Naive B cell (primary cell): ENCODE data around the gene DSC3. TPM values are rescaled to one million over a fixed set of nuclear protein-coding genes. Genes with fewer than 3 reads are reported as not detected.
"Not testable (repeated sequence)": the region's sequence is repeated elsewhere in the genome, so short reads cannot be mapped to it uniquely, and the experiment has no call there.

Source experiments
- ATAC-seq, 2 donors: fragments of 150-1000 bp; cut with Tn5 transposase; 2 replicates each; pipeline ENCODE4 v1.10.0; 2021; ENCODE audit warnings: low read depth in 2 of 2, mild to moderate bottlenecking in 2 of 2, moderate library complexity in 2 of 2
- DNase-seq: peaks from one replicate; pipeline ENCODE4 v3.0.0; 2022
- H3K27ac Mint-ChIP-seq, 6 donors: one replicate each; pipeline ENCODE4 v1.8.0; 2020 to 2022; ENCODE audit warnings: mild to moderate bottlenecking in 6 of 6, mixed read lengths in 6 of 6, moderate library complexity in 5 of 6, inconsistent platforms in 2 of 6
- H3K27me3 Mint-ChIP-seq, 3 donors: one replicate each; pipeline ENCODE4 v1.8.0; 2021 to 2022; ENCODE audit warnings: mixed read lengths in 3 of 3, mild to moderate bottlenecking in 1 of 3
- H3K36me3 Mint-ChIP-seq, 2 donors: one replicate each; pipeline ENCODE4 v1.8.0; 2020 to 2022; ENCODE audit warnings: mixed read lengths in 2 of 2, inconsistent platforms in 1 of 2, mild to moderate bottlenecking in 1 of 2
- H3K4me1 Mint-ChIP-seq, 3 donors: one replicate each; pipeline ENCODE4 v1.8.0; 2020 to 2022; ENCODE audit warnings: mixed read lengths in 3 of 3, inconsistent platforms in 1 of 3, mild to moderate bottlenecking in 1 of 3, moderate library complexity in 1 of 3
- H3K4me3 Mint-ChIP-seq, 8 donors: one replicate each; pipeline ENCODE4 v1.8.0; 2020 to 2022; ENCODE audit warnings: mild to moderate bottlenecking in 8 of 8, mixed read lengths in 8 of 8, moderate library complexity in 8 of 8, inconsistent platforms in 2 of 8
- H3K9me3 Mint-ChIP-seq, 7 donors: one replicate each; pipeline ENCODE4 v1.8.0; 2020 to 2022; ENCODE audit warnings: mixed read lengths in 7 of 7, mild to moderate bottlenecking in 5 of 7, inconsistent platforms in 2 of 7, moderate library complexity in 1 of 7
- polyA plus RNA-seq, 6 donors: library from polyadenylated mRNA; unstranded; fragments of 300-500 nt; fragmentation: Illumina TruSeq; gene quantifications; one replicate each; pipeline ENCODE4 v1.2.3, GENCODE V29; 2021; ENCODE audit warnings: low read depth in 6 of 6

The DSC3 gene
- polyA plus RNA-seq, 6 donors from 2014 or later = not detected

- ATAC-seq (no peak), DNase-seq (no peak)
- peaks cover 0 to 5% (median 4%) of the 10 kb centered on the region in 7 donors for H3K9me3 Mint-ChIP-seq
- no peak overlapping the region for H3K27ac Mint-ChIP-seq
- no peaks in the 10 kb centered on the region for H3K27me3 Mint-ChIP-seq
- no peak overlapping the region for H3K4me3 Mint-ChIP-seq
- no peaks in the 10 kb centered on the region for H3K4me1 Mint-ChIP-seq
- no peaks in the 10 kb centered on the region for H3K36me3 Mint-ChIP-seq
Measured at GRCh38 chr18:30982285-30982992, 60.1 kb downstream of the DSC3 start.

DNA sequence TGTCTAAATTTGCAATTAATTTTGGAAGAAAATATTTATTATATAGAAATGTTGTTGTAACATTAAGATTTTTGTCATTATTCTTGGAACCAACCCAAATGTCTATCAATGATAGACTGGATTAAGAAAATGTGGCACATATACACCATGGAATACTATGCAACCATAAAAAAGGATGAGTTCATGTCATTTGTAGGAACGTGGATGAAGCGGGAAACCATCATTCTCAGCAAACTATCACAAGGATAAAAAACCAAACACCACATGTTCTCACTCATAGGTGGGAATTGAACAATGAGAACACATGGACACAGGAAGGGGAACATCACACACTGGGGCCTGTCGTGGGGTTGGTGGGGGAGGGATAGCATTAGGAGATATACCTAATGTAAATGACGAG is 64.5 kb downstream of the DSC3 start:
- ATAC-seq, H3K27ac Mint-ChIP-seq, H3K36me3 Mint-ChIP-seq, H3K4me3 Mint-ChIP-seq, H3K9me3 Mint-ChIP-seq, DNase-seq, H3K27me3 Mint-ChIP-seq, H3K4me1 Mint-ChIP-seq: not testable (repeated sequence)

GRCh38 chr18:30971338-30971956 is 71.1 kb downstream of the DSC3 start:
- no peak for DNase-seq

GRCh38 chr18:30970196-30970816 is 72.2 kb downstream of the DSC3 start:
- H3K36me3 Mint-ChIP-seq = no peaks in the 10 kb centered on the region
- H3K4me3 Mint-ChIP-seq = no peak overlapping the region
- no peak overlapping the region for H3K27ac Mint-ChIP-seq
- no peaks in the 10 kb centered on the region for H3K9me3 Mint-ChIP-seq
- no peaks in the 10 kb centered on the region for H3K27me3 Mint-ChIP-seq
- no peak for ATAC-seq
- no peaks in the 10 kb centered on the region for H3K4me1 Mint-ChIP-seq
- DNase-seq = no peak

More at GRCh38 chr18:30971338-30971956, 71.1 kb downstream of the DSC3 start:
- no peak for ATAC-seq
- H3K27ac Mint-ChIP-seq = no peak overlapping the region
- H3K36me3 Mint-ChIP-seq = no peaks in the 10 kb centered on the region
- no peaks in the 10 kb centered on the region for H3K4me1 Mint-ChIP-seq
- no peak overlapping the region for H3K4me3 Mint-ChIP-seq
- no peaks in the 10 kb centered on the region for H3K9me3 Mint-ChIP-seq
- H3K27me3 Mint-ChIP-seq = no peaks in the 10 kb centered on the region

GRCh38 chr18:30969670-30970170 is 72.8 kb downstream of the DSC3 start:
- Mint-ChIP-seq H3K27ac (no peak overlapping the region), H3K36me3 (no peaks in the 10 kb centered on the region), H3K4me1 (no peaks in the 10 kb centered on the region), H3K4me3 (no peak overlapping the region), H3K27me3 (no peaks in the 10 kb centered on the region), H3K9me3 (no peaks in the 10 kb centered on the region)
- ATAC-seq (no peak), DNase-seq (no peak)

DNA sequence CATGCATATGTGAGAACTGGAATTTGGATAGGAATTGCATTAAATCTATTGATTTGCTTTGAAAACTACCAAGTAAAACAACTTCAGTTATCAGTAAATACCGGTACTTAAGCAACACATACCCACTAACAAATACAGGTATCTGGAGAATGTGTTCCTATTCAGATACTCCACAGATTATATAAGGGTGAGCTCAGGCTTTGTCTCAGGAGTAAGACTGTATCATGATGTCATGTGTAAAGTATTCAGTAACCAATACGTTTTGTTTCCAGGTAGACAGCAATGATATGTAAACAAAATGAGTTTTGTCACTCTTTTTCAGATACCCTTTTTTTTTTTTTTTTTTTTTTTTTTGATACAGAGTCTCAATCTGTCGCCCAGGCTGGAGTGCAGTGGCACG is 74.8 kb downstream of the DSC3 start:
- no peaks in the 10 kb centered on the region for H3K9me3 Mint-ChIP-seq
- peak overlapping the region in 1 of 6 donors; percentile 40 for H3K27ac Mint-ChIP-seq
- ATAC-seq (no peak), DNase-seq (no peak)
- no peaks in the 10 kb centered on the region for H3K4me1 Mint-ChIP-seq
- H3K4me3 Mint-ChIP-seq = no peak overlapping the region
- no peaks in the 10 kb centered on the region for H3K36me3 Mint-ChIP-seq
- no peaks in the 10 kb centered on the region for H3K27me3 Mint-ChIP-seq

DNA sequence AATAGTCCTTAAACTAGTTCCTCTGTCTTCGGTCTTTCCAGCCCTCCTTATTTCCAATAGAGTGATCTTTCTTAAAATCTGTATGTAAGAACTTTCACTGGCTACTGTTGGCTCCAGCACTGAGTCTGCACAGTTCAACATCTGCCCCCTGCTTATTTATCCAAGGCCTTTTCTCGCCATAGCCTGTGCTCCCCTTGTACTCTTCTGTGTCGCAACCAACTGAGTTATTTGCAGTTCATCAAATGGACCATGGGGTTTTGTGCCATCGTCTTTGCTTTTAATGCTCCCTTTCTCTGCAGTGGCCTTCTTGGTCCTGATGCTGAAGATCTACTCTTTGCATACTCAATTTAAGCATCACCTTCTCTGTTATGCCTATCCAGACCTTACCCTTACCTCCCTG is 77.3 kb downstream of the DSC3 start:
- H3K27me3 Mint-ChIP-seq = no peaks in the 10 kb centered on the region
- no peaks in the 10 kb centered on the region for H3K9me3 Mint-ChIP-seq
- H3K4me1 Mint-ChIP-seq = no peaks in the 10 kb centered on the region
- H3K36me3 Mint-ChIP-seq = no peaks in the 10 kb centered on the region
- H3K27ac Mint-ChIP-seq = no peak overlapping the region
- no peak overlapping the region for H3K4me3 Mint-ChIP-seq
- no peak for DNase-seq
- no peak for ATAC-seq

- H3K27ac Mint-ChIP-seq = no peak overlapping the region
- no peak for DNase-seq
- H3K27me3 Mint-ChIP-seq = peaks cover 0 to 6% (median 0%) of the 10 kb centered on the region in 3 donors
- no peaks in the 10 kb centered on the region for H3K9me3 Mint-ChIP-seq
- no peaks in the 10 kb centered on the region for H3K36me3 Mint-ChIP-seq
- H3K4me3 Mint-ChIP-seq = no peak overlapping the region
- H3K4me1 Mint-ChIP-seq = no peaks in the 10 kb centered on the region
- no peak for ATAC-seq
Measured at GRCh38 chr18:30960661-30961060, 81.9 kb downstream of the DSC3 start.

DNA sequence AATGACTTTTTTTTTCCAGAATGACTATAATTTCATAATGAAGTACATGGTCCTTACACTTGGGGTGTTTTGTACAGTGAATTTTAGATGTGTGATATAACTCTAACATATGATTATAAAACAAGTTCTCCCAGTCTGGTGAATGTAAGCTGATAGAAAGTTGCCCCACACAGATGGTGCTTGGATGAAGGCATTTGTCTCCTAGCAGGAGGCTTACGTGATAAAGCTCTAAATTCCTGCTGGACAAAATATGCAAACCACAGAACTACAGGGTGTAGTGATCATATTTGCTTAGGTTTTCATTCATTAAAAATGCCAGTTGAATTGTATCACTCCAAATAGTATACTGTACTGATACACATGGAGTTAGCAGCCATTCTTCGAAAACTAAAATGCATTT is 85.5 kb downstream of the DSC3 start:
- no peaks in the 10 kb centered on the region for H3K4me1 Mint-ChIP-seq
- peaks cover 0 to 6% (median 0%) of the 10 kb centered on the region in 3 donors for H3K27me3 Mint-ChIP-seq
- H3K9me3 Mint-ChIP-seq = no peaks in the 10 kb centered on the region
- no peak overlapping the region for H3K27ac Mint-ChIP-seq
- no peak overlapping the region for H3K4me3 Mint-ChIP-seq
- no peaks in the 10 kb centered on the region for H3K36me3 Mint-ChIP-seq
- DNase-seq = no peak
- no peak for ATAC-seq

GRCh38 chr18:30954262-30954661 is 88.3 kb downstream of the DSC3 start:
- no peak overlapping the region for H3K4me3 Mint-ChIP-seq
- H3K4me1 Mint-ChIP-seq = no peaks in the 10 kb centered on the region
- DNase-seq (no peak), ATAC-seq (no peak)
- H3K9me3 Mint-ChIP-seq = no peaks in the 10 kb centered on the region
- H3K27me3 Mint-ChIP-seq = peaks cover 0 to 6% (median 0%) of the 10 kb centered on the region in 3 donors
- no peaks in the 10 kb centered on the region for H3K36me3 Mint-ChIP-seq
- no peak overlapping the region for H3K27ac Mint-ChIP-seq

DNA sequence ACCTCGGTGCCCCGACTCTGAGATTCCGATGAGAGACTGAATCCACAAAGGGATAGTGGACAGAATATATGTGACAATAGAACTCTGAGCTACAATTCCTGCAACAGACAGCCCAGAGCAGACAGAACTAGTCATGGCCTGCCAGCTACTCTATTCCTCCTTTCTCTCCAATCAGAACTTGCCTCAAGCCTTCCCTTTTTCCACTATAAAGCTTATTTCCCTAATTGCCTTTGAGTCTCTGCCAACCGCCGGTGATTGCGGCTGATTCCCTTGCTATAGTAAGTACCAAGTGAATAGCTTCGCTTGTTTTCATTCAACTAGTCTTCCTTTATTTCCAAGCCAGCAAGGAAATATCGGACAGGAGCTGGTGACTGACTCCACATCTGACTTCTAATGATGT is 96.8 kb downstream of the DSC3 start:
- Mint-ChIP-seq H3K36me3 (peaks cover 0 to 8% of the 10 kb centered on the region in 2 donors), H3K4me3 (no peak overlapping the region), H3K27ac (peak overlapping the region in 1 of 6 donors; percentile 17), H3K4me1 (no peaks in the 10 kb centered on the region), H3K27me3 (no peaks in the 10 kb centered on the region), H3K9me3 (peaks cover 4 to 12% (median 9%) of the 10 kb centered on the region in 7 donors)
- ATAC-seq = no peak
- no peak for DNase-seq

DNA sequence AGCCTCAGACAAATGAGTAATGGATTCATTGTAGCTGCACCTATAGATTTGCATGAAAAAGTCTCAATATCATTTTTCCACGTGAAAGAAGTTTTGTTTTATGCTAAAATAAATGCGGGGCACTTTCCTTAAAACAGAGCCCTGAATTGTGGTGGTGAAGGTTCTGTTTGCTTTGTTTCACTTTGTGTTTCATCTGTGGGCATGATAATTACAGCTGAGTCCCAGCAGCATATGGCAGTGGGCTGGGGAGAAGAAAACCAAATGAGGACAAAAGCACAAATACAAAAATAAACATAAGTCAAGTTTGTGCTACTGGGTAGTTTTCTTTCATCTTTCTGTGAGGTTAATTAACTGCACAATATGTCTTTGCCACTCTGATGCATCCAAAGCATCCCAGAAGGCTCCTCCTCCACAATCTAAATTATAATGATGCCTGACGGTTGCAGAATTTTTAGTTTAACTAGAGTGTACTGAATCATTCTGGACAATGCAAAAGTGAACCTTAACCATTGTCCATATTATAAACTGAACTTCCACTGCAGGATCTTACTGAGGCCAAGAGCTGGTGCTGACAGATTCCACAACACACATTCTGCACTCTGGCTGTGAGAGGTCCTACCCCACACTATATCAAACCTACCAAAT is 97.6 kb downstream of the DSC3 start:
- Mint-ChIP-seq H3K27ac (no peak overlapping the region), H3K4me1 (no peaks in the 10 kb centered on the region), H3K27me3 (no peaks in the 10 kb centered on the region), H3K9me3 (peaks cover 4 to 20% (median 11%) of the 10 kb centered on the region in 7 donors), H3K36me3 (peaks cover 0 to 8% of the 10 kb centered on the region in 2 donors), H3K4me3 (no peak overlapping the region)
- no peak for DNase-seq
- ATAC-seq = no peak

DNA sequence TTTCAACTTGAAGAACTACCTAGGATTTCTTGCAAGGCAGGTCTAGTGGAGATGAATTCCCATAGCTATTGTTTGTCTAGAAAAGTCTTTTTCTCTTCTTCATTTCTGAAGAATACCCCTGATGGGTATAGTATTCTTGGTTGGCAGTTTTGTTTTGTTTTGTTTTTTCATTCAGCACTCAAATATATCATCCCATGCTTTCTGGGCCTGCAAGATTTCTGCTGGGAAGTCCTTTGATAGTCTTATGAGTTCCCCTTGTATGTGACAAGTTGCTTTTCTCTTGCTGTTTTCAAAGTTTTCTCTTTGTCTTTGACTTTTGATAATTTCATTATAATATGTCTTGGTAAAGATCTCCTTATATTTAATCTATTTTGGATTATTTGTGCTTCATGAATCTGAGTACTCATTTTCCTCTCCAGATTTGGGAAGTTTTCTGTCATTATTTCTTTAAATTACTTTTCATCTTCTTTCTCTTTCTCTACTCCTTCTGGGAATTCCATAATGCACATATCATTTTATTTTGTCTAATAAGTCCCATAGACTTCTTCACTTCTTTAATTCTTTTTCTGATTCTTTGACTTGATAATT is 101.5 kb downstream of the DSC3 start:
- no peaks in the 10 kb centered on the region for H3K4me1 Mint-ChIP-seq
- no peak for DNase-seq
- no peaks in the 10 kb centered on the region for H3K27me3 Mint-ChIP-seq
- H3K27ac Mint-ChIP-seq = no peak overlapping the region
- H3K9me3 Mint-ChIP-seq = peaks cover 4 to 26% (median 11%) of the 10 kb centered on the region in 7 donors
- H3K36me3 Mint-ChIP-seq = peaks cover 0 to 8% of the 10 kb centered on the region in 2 donors
- no peak for ATAC-seq
- no peak overlapping the region for H3K4me3 Mint-ChIP-seq
